GM06990 (cell line): ENCODE measurements around the gene OR9K2.

ENCODE experiments used
- DNase-seq: peaks from one replicate; pipeline ENCODE4 v3.0.0-alpha.2; 2011; ENCODE audit not compliant: insufficient read length; ENCODE audit errors: extremely low read depth
- H3K27me3 ChIP-seq: replicated peaks from 2 replicates; pipeline ENCODE4 v1.6.0; 2011; ENCODE audit warnings: low read length; ENCODE audit not compliant: control insufficient read depth, insufficient read depth
- H3K36me3 ChIP-seq: 2 replicates; pipeline ENCODE4 v1.5.1; 2011; ENCODE audit warnings: low read length; ENCODE audit not compliant: control insufficient read depth, insufficient read depth
- H3K4me3 ChIP-seq: replicated peaks from 2 replicates; pipeline ENCODE4 v1.5.1; 2011; ENCODE audit warnings: low read depth, mild to moderate bottlenecking, control low read depth, low read length
- TF ChIP-seq, protein P1 (sequence below): IDR thresholded peaks from 2 replicates; pipeline ENCODE4 v1.5.1; 2011; ENCODE audit warnings: low read length, control low read depth, mild to moderate bottlenecking, inconsistent platforms; ENCODE audit not compliant: insufficient read depth, poor library complexity, severe bottlenecking

Gene OR9K2, protein sequence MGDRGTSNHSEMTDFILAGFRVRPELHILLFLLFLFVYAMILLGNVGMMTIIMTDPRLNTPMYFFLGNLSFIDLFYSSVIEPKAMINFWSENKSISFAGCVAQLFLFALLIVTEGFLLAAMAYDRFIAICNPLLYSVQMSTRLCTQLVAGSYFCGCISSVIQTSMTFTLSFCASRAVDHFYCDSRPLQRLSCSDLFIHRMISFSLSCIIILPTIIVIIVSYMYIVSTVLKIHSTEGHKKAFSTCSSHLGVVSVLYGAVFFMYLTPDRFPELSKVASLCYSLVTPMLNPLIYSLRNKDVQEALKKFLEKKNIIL

DNA sequence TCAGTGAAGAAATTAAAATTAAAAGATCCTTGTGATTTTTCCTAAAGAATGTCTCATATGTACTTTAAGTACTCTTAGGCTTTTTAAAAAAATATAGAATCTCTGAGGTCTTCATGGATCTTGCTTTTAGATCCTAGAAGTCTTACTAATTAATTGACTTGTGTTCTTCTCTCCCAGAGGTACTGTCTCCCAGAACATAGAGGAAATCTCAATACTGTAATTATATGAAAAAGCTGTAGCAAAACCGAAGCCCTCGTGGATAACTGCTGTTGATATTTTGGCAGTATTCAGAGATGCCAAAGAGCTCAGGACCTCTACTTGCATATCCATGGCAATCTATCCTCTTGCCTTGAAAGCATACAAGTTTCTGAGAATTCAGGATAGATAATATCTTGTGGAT, at the start of gene OR9K2:
OR9K2 (plus strand) TSS at position 301 of the 400 bp plus-strand sequence. CDS start 3,429 bp downstream, outside the sequence.
- H3K27me3 ChIP-seq, result no peaks in the 10 kb centered on the region
- no peak for DNase-seq
- TF ChIP-seq, protein P1, sequence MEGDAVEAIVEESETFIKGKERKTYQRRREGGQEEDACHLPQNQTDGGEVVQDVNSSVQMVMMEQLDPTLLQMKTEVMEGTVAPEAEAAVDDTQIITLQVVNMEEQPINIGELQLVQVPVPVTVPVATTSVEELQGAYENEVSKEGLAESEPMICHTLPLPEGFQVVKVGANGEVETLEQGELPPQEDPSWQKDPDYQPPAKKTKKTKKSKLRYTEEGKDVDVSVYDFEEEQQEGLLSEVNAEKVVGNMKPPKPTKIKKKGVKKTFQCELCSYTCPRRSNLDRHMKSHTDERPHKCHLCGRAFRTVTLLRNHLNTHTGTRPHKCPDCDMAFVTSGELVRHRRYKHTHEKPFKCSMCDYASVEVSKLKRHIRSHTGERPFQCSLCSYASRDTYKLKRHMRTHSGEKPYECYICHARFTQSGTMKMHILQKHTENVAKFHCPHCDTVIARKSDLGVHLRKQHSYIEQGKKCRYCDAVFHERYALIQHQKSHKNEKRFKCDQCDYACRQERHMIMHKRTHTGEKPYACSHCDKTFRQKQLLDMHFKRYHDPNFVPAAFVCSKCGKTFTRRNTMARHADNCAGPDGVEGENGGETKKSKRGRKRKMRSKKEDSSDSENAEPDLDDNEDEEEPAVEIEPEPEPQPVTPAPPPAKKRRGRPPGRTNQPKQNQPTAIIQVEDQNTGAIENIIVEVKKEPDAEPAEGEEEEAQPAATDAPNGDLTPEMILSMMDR, result no peak

DNA sequence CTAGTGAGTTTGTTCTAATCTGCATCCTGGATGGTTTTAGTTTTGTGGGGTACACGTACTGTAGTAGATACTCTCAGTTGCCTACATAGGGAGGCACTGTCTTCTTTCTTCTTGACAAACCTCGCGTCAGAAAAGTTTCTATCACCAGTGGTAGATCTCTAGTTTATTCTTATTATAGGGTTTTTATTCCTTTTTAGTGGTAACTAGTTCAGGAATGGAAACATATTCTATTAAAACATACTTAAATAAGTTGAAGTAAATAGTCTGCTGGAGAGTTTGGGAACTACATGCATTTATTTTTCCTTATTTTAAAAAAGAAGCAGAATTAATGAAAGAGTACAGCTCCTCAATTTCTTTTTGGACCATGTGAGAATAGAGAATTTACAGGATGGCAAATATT, 33.6 kb upstream of the OR9K2 start:
- Histone ChIP-seq H3K4me3 (no peak overlapping the region), H3K27me3 (no peaks in the 10 kb centered on the region), H3K36me3 (no peaks in the 10 kb centered on the region)
- TF ChIP-seq, protein P1, result no peak
- no peak for DNase-seq

More for the DNA sequence above, at the start of gene OR9K2:
- H3K4me3 ChIP-seq, result no peak within 1 kb of the TSS
- H3K36me3 ChIP-seq, result no peaks in the 10 kb centered on the region

DNA sequence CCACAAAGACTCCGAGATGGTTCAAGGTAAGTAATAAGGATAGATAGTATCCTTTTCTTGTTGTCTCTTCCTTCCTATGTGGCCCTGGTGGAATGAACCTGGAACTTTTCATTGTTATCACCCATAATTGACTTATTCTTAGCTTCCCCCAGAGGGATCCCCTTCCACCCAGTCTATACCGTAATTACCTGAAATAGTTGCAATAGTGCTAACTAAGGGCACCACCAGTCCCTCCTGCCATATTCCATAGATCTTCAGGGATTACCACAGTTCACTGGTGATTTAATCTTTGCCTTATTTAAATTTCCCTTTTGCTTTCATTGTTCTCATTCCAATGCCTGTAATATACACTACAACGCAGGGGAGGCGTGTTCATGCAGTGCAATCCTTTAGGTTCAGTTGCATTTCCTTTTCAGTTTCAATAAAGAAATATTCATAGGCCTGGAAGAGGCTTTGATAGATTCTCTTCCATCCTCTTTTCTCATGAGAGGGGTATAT, 13.8 kb upstream of the OR9K2 start:
- Histone ChIP-seq H3K4me3 (no peak overlapping the region), H3K36me3 (no peaks in the 10 kb centered on the region), H3K27me3 (no peaks in the 10 kb centered on the region)
- DNase-seq, result no peak
- TF ChIP-seq, protein P1, result no peak

DNA sequence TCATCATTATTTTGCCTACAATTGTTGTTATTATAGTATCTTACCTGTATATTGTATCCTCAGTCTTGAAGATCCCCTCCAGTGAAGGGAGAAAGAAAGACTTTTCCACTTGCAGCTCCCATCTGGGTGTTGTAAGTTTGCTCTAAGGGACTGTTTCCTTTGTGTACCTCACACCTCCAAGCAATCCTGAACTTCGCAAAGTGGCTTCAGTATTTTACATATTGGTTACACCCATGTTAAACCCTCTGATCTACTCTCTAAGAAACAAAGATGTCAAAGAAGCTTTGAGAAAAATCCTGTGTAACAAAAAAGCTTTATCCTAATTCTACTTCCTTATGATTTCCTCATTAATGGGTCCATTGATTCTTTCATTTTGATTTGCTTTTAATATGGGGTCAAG, 10.1 kb upstream of the OR9K2 start:
- no peaks in the 10 kb centered on the region for H3K36me3 ChIP-seq
- H3K4me3 ChIP-seq, result no peak overlapping the region
- DNase-seq, result no peak
- TF ChIP-seq, protein P1, result no peak
- no peaks in the 10 kb centered on the region for H3K27me3 ChIP-seq

DNA sequence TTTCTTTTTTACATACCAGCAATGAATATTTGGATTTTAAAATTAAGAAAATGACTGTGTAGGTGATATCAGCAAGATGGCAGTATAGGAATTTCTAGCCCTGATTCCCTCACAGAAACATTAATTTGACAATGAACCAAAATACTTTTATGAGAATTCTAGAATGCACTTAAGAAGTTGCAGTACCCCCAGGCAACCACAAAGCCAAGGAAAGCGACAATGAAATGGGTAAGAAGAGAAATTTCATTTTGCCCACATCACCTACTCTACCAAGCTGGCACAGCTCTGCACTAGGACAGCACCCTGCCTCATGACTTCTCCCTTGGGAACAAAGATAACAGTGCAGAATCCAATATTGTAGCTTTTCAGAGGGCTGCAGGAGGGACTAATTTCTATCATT, 6.6 kb downstream of the OR9K2 start:
- no peaks in the 10 kb centered on the region for H3K36me3 ChIP-seq
- TF ChIP-seq, protein P1, result peak; percentile 2

More for the DNA sequence above, 6.6 kb downstream of the OR9K2 start:
- DNase-seq, result no peak
- H3K27me3 ChIP-seq, result no peaks in the 10 kb centered on the region; the same call in 1 of the 2 replicates
- H3K4me3 ChIP-seq, result no peak overlapping the region
